HEK293 (cell line): Measurements from ENCODE around the gene MTERF4.

Source experiments
- CTCF ChIA-PET: fragments of 350-600 bp; formaldehyde crosslinking; extraction: SDS; loops from one replicate; lab custom pipeline; 2021; ENCODE audit warnings: antibody characterized with exemption; lab: Yijun Ruan, JAX
- POLR2A ChIA-PET: fragments of 300-600 bp; formaldehyde crosslinking; extraction: SDS; loops from one replicate; lab custom pipeline; 2020; ENCODE audit warnings: antibody characterized with exemption, inconsistent platforms; lab: Yijun Ruan, JAX
- H3K27ac ChIP-seq: fragments of 200-500 bp; sonication (Bioruptor generic); 2 replicates; pipeline ENCODE4 v1.5.1; 2014; ENCODE audit warnings: low read depth, low read length, control low read depth, inconsistent platforms; ENCODE audit errors: extremely low read depth
- H3K36me3 ChIP-seq, 2 experiments: fragments of 200-500 bp in 1 of 2; sonication (Bioruptor generic) in 1 of 2; 1 replicate in 1 of 2; 2 replicates in 1 of 2; pipeline ENCODE4 v1.5.1; 2014 to 2017; ENCODE audit warnings: inconsistent platforms in 2 of 2, low read length in 2 of 2; ENCODE audit not compliant: control insufficient read depth in 2 of 2, insufficient read depth in 1 of 2
- H3K4me1 ChIP-seq: fragments of 200-500 bp; sonication (Bioruptor generic); 2 replicates; pipeline ENCODE4 v1.5.1; 2014; ENCODE audit warnings: mild to moderate bottlenecking, low read length, inconsistent platforms; ENCODE audit not compliant: control insufficient read depth, insufficient read depth
- H3K4me3 ChIP-seq: 2 replicates; pipeline ENCODE4 v1.5.1; 2011; ENCODE audit warnings: low read depth, mild to moderate bottlenecking, control low read depth, low read length, moderate library complexity
- H3K9me3 ChIP-seq: fragments of 200-500 bp; sonication (Bioruptor generic); 2 replicates; pipeline ENCODE4 v1.5.1; 2014; ENCODE audit warnings: low read depth, low read length, inconsistent platforms; ENCODE audit not compliant: control insufficient read depth, insufficient read depth
- GLIS2 ChIP-seq: fragments of 450-650 bp; formaldehyde crosslinking; IDR thresholded peaks from 2 replicates; pipeline ENCODE4 v1.5.1; 2016; ENCODE audit warnings: missing biosample characterization, missing genetic modification characterization
- INSM2 ChIP-seq: fragments of 450-650 bp; formaldehyde crosslinking; IDR thresholded peaks from 2 replicates; pipeline ENCODE4 v1.5.1; 2016; ENCODE audit warnings: missing biosample characterization, missing genetic modification characterization
- SP2 ChIP-seq: fragments of 450-650 bp; formaldehyde crosslinking; IDR thresholded peaks from 2 replicates; pipeline ENCODE4 v1.5.1; 2016; ENCODE audit warnings: missing biosample characterization, missing genetic modification characterization
- ZBTB26 ChIP-seq: fragments of 450-650 bp; formaldehyde crosslinking; optimal IDR thresholded peaks from 2 replicates; pipeline ENCODE3; 2016; ENCODE audit warnings: missing biosample characterization, mild to moderate bottlenecking, missing genetic modification characterization
- ZFP37 ChIP-seq: fragments of 450-650 bp; formaldehyde crosslinking; IDR thresholded peaks from 2 replicates; pipeline ENCODE4 v1.5.1; 2016; ENCODE audit warnings: missing biosample characterization, missing genetic modification characterization
- ZNF133 ChIP-seq: fragments of 450-650 bp; formaldehyde crosslinking; IDR thresholded peaks from 2 replicates; pipeline ENCODE4 v1.5.1; 2016; ENCODE audit warnings: missing biosample characterization, missing genetic modification characterization
- ZNF169 ChIP-seq: fragments of 450-650 bp; formaldehyde crosslinking; IDR thresholded peaks from 2 replicates; pipeline ENCODE4 v1.5.1; 2016; ENCODE audit warnings: missing biosample characterization, missing genetic modification characterization
- ZNF280D ChIP-seq: fragments of 450-650 bp; formaldehyde crosslinking; IDR thresholded peaks from 2 replicates; pipeline ENCODE4 v1.5.1; 2016; ENCODE audit warnings: missing biosample characterization, missing genetic modification characterization
- ZNF292 ChIP-seq: fragments of 450-650 bp; formaldehyde crosslinking; IDR thresholded peaks from 2 replicates; pipeline ENCODE4 v1.5.1; 2016; ENCODE audit warnings: low read depth, missing biosample characterization, missing genetic modification characterization, borderline replicate concordance
- ZNF398 ChIP-seq: fragments of 450-650 bp; formaldehyde crosslinking; IDR thresholded peaks from 2 replicates; pipeline ENCODE4 v1.5.1; 2017; ENCODE audit warnings: missing biosample characterization, missing genetic modification characterization
- ZNF416 ChIP-seq: fragments of 450-650 bp; formaldehyde crosslinking; IDR thresholded peaks from 2 replicates; pipeline ENCODE4 v1.5.1; 2016; ENCODE audit warnings: missing biosample characterization, missing genetic modification characterization
- ZNF426 ChIP-seq: fragments of 450-650 bp; formaldehyde crosslinking; IDR thresholded peaks from 2 replicates; pipeline ENCODE4 v1.5.1; 2017; ENCODE audit warnings: missing biosample characterization, missing genetic modification characterization, mild to moderate bottlenecking, inconsistent platforms, moderate library complexity
- ZNF473 ChIP-seq: fragments of 450-650 bp; formaldehyde crosslinking; IDR thresholded peaks from 2 replicates; pipeline ENCODE4 v1.5.1; 2017; ENCODE audit warnings: missing biosample characterization, missing genetic modification characterization
- ZNF521 ChIP-seq: fragments of 450-650 bp; formaldehyde crosslinking; IDR thresholded peaks from 2 replicates; pipeline ENCODE4 v1.5.1; 2017; ENCODE audit warnings: missing biosample characterization, mild to moderate bottlenecking, missing genetic modification characterization
- ZNF623 ChIP-seq: fragments of 450-650 bp; formaldehyde crosslinking; IDR thresholded peaks from 2 replicates; pipeline ENCODE4 v1.5.1; 2016; ENCODE audit warnings: missing biosample characterization, missing genetic modification characterization
- TF ChIP-seq, protein P1 (sequence below): fragments of 450-650 bp; formaldehyde crosslinking; IDR thresholded peaks from 2 replicates; pipeline ENCODE4 v1.5.1; 2016; ENCODE audit warnings: missing biosample characterization, missing genetic modification characterization, borderline replicate concordance
- TF ChIP-seq, protein P2 (sequence below): sonication (generic); formaldehyde crosslinking; IDR thresholded peaks from 2 replicates; pipeline ENCODE4 v1.8.1; 2022; ENCODE audit warnings: mild to moderate bottlenecking, moderate library complexity, missing genetic modification reagents

The MTERF4 gene

GRCh38 chr2:241136191-241136590 lies 34.1 kb upstream of the MTERF4 start:
- no peaks in the 10 kb centered on the region for H3K9me3 ChIP-seq
- POLR2A ChIA-PET, result no interaction called here
- no peak overlapping the region for H3K27ac ChIP-seq
- CTCF ChIA-PET, result no interaction called here
- no peak overlapping the region for H3K4me3 ChIP-seq
- peaks cover 0 to 87% of the 10 kb centered on the region in 2 experiments; a peak in 2 of 3 replicates for H3K36me3 ChIP-seq
- no peaks in the 10 kb centered on the region for H3K4me1 ChIP-seq
- TF ChIP-seq ZNF623 (tag by site-specific recombination) (no peak), ZNF416 (tag by site-specific recombination) (no peak), INSM2 (tag by site-specific recombination) (no peak), ZNF521 (tag by site-specific recombination) (no peak), ZNF473 (tag by site-specific recombination) (no peak), ZNF169 (tag by site-specific recombination) (no peak), SP2 (tag by site-specific recombination) (no peak), ZNF398 (tag by site-specific recombination) (no peak), ZNF426 (tag by site-specific recombination) (no peak)
- TF ChIP-seq, protein P1, sequence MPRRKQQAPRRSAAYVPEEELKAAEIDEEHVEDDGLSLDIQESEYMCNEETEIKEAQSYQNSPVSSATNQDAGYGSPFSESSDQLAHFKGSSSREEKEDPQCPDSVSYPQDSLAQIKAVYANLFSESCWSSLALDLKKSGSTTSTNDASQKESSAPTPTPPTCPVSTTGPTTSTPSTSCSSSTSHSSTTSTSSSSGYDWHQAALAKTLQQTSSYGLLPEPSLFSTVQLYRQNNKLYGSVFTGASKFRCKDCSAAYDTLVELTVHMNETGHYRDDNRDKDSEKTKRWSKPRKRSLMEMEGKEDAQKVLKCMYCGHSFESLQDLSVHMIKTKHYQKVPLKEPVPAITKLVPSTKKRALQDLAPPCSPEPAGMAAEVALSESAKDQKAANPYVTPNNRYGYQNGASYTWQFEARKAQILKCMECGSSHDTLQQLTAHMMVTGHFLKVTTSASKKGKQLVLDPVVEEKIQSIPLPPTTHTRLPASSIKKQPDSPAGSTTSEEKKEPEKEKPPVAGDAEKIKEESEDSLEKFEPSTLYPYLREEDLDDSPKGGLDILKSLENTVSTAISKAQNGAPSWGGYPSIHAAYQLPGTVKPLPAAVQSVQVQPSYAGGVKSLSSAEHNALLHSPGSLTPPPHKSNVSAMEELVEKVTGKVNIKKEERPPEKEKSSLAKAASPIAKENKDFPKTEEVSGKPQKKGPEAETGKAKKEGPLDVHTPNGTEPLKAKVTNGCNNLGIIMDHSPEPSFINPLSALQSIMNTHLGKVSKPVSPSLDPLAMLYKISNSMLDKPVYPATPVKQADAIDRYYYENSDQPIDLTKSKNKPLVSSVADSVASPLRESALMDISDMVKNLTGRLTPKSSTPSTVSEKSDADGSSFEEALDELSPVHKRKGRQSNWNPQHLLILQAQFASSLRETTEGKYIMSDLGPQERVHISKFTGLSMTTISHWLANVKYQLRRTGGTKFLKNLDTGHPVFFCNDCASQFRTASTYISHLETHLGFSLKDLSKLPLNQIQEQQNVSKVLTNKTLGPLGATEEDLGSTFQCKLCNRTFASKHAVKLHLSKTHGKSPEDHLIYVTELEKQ (tag by site-specific recombination), result no peak

GRCh38 chr2:241135737-241136136 lies 33.6 kb upstream of the MTERF4 start:
- no peaks in the 10 kb centered on the region for H3K4me1 ChIP-seq
- no peak overlapping the region for H3K4me3 ChIP-seq
- CTCF ChIA-PET, result no interaction called here
- H3K9me3 ChIP-seq, result no peaks in the 10 kb centered on the region
- POLR2A ChIA-PET, result no interaction called here
- peaks cover 0 to 88% of the 10 kb centered on the region in 2 experiments; a peak in 2 of 3 replicates for H3K36me3 ChIP-seq
- no peak overlapping the region for H3K27ac ChIP-seq
- TF ChIP-seq ZFP37 (tag by site-specific recombination), result no peak
- TF ChIP-seq, protein P2, sequence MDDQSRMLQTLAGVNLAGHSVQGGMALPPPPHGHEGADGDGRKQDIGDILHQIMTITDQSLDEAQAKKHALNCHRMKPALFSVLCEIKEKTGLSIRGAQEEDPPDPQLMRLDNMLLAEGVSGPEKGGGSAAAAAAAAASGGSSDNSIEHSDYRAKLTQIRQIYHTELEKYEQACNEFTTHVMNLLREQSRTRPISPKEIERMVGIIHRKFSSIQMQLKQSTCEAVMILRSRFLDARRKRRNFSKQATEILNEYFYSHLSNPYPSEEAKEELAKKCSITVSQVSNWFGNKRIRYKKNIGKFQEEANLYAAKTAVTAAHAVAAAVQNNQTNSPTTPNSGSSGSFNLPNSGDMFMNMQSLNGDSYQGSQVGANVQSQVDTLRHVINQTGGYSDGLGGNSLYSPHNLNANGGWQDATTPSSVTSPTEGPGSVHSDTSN, result no peak
- no peak for TF ChIP-seq ZNF280D (tag by site-specific recombination)
- no peak for TF ChIP-seq ZNF292 (tag by site-specific recombination)
- no peak for TF ChIP-seq ZNF133
- no peak for TF ChIP-seq GLIS2 (tag by site-specific recombination)
- no peak for TF ChIP-seq INSM2 (tag by site-specific recombination)
- no peak for TF ChIP-seq ZBTB26 (tag by site-specific recombination)
